Rectal smooth muscle tissue (tissue), 1 donor: ENCODE measurements around the gene SULT1C4.
A peak's percentile ranks its signal among the peaks of the same experiment; 100 is the strongest.
"Not testable (repeated sequence)": the region's sequence is repeated elsewhere in the genome, so short reads cannot be mapped to it uniquely, and the experiment has no call there.

Experiments
- H3K27ac ChIP-seq: one replicate; pipeline ENCODE4 v1.7.0; 2013; ENCODE audit warnings: low read depth, low read length, inconsistent platforms
- H3K27me3 ChIP-seq: one replicate; pipeline ENCODE4 v1.7.0; 2013; ENCODE audit warnings: low read length; ENCODE audit not compliant: control insufficient read depth, insufficient read depth
- H3K36me3 ChIP-seq: one replicate; pipeline ENCODE4 v1.7.0; 2013; ENCODE audit warnings: low read length; ENCODE audit not compliant: control insufficient read depth, insufficient read depth
- H3K4me1 ChIP-seq: one replicate; pipeline ENCODE4 v1.7.0; 2013; ENCODE audit warnings: low read length; ENCODE audit not compliant: control insufficient read depth, insufficient read depth
- H3K4me3 ChIP-seq: one replicate; pipeline ENCODE4 v1.7.0; 2013; ENCODE audit warnings: low read length
- H3K9ac ChIP-seq: one replicate; pipeline ENCODE4 v1.7.0; 2013; ENCODE audit warnings: low read length

The SULT1C4 gene

GRCh38 chr2:108377815-108378630 is at the start of gene SULT1C4:
Gene SULT1C4, plus strand, starts transcription at chr2:108377954. Its CDS starts 384 bp downstream, at chr2:108378338.
- H3K27me3 ChIP-seq = no peaks in the 10 kb centered on the region
- H3K36me3 ChIP-seq = no peaks in the 10 kb centered on the region
- peaks cover 3% of the 10 kb centered on the region for H3K4me1 ChIP-seq
- H3K9ac ChIP-seq = no peak within 1 kb of the TSS
- no peak within 1 kb of the TSS for H3K27ac ChIP-seq
- peak within 1 kb of the TSS; percentile 26 for H3K4me3 ChIP-seq

- Histone ChIP-seq H3K9ac (no peak overlapping the region), H3K27me3 (no peaks in the 10 kb centered on the region), H3K4me3 (no peak overlapping the region), H3K4me1 (no peaks in the 10 kb centered on the region), H3K27ac (no peak overlapping the region), H3K36me3 (no peaks in the 10 kb centered on the region)
These were observed 48.0 kb upstream of the SULT1C4 start for GRCh38 chr2:108329771-108330170.

DNA sequence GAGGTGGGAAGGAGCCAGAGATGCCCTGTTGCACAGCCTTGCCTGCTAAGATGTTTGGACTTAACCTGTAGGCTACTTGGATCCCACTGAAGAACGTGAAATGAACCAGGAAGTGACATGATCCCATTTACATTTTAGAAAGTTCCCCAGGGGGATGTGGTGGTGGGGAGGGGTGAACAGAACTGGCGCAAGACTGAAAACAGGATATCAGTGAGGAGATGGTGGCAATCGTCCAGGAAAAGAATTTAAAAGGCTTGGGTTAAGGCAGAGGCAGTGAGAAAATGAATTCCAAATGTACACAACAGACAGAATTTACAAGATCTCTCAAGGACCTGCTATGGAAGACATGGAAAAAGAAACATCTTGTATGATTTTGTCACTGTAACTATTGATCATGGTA is 46.8 kb upstream of the SULT1C4 start:
- no peaks in the 10 kb centered on the region for H3K27me3 ChIP-seq

DNA sequence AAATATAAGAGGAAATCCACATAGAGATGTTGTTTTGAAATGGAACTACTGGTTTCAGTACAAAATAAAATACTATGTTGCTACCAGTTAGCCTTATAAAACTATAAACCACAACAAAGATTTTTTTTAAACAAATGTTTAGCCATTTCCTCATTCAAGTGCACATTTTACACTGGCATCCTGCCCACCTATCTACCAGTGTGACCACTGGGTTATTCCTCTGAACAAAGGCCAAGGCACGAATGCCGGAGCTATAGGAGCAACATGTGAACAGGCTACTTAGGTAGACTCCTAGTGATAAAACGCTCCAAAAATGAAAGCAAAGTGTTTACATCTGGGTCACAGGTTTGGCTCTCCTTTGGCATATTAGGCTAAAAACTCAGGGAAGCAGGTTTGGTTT is 31.8 kb upstream of the SULT1C4 start:
- H3K27ac ChIP-seq = no peak overlapping the region
- no peak overlapping the region for H3K9ac ChIP-seq
- H3K4me3 ChIP-seq = no peak overlapping the region
- H3K4me1 ChIP-seq = no peaks in the 10 kb centered on the region
- H3K27me3 ChIP-seq = no peaks in the 10 kb centered on the region
- H3K36me3 ChIP-seq = no peaks in the 10 kb centered on the region

More for the DNA sequence above, 46.8 kb upstream of the SULT1C4 start:
- H3K36me3 ChIP-seq = no peaks in the 10 kb centered on the region
- H3K4me3 ChIP-seq = no peak overlapping the region
- H3K9ac ChIP-seq = no peak overlapping the region
- H3K27ac ChIP-seq = no peak overlapping the region
- H3K4me1 ChIP-seq = no peaks in the 10 kb centered on the region

- no peak overlapping the region for H3K4me3 ChIP-seq
- no peak overlapping the region for H3K9ac ChIP-seq
- no peaks in the 10 kb centered on the region for H3K4me1 ChIP-seq
- no peaks in the 10 kb centered on the region for H3K36me3 ChIP-seq
- no peak overlapping the region for H3K27ac ChIP-seq
- no peaks in the 10 kb centered on the region for H3K27me3 ChIP-seq
These were observed 30.9 kb upstream of the SULT1C4 start for GRCh38 chr2:108346827-108347226.

DNA sequence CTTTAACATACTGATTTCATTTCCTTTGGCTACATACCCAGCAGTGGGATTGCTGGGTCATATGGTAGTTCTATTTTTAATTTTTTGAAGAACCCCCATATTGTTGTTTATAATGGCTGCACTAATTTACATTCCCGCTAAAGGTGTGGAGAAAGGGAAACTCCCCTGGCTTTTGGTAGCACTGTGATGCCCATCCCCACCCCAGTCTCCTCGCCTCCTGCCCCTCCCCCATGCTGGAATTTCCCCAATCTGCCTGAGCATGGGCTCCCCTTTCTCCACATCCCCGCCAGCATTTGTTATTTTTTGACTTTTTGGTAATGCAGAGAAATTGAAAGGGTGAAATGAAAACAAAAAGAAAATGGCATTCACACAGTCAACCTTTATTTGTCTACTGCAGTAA is 30.0 kb upstream of the SULT1C4 start:
- Histone ChIP-seq H3K4me1 (no peaks in the 10 kb centered on the region), H3K9ac (no peak overlapping the region), H3K36me3 (no peaks in the 10 kb centered on the region), H3K27ac (no peak overlapping the region), H3K4me3 (no peak overlapping the region), H3K27me3 (no peaks in the 10 kb centered on the region)

GRCh38 chr2:108348816-108349570 is 28.8 kb upstream of the SULT1C4 start:
- no peak overlapping the region for H3K4me3 ChIP-seq
- no peaks in the 10 kb centered on the region for H3K4me1 ChIP-seq
- H3K9ac ChIP-seq = no peak overlapping the region
- no peaks in the 10 kb centered on the region for H3K27me3 ChIP-seq
- no peak overlapping the region for H3K27ac ChIP-seq
- no peaks in the 10 kb centered on the region for H3K36me3 ChIP-seq

DNA sequence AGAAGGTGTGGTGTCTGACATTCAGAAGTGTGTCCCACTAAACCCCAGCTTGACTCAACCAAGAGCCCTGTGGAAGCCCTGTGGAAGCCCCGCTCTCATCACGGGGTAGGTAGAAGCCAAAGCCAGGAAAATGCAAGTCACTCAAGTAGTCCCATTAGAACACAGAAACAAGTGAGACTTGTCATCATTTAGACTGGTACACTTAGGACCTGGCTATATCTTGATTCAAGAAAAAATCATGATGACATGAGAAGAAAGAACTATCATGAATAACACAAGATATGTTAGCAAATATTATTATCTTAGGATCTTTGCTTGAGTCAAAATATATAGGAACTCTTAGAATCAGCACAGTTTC is 28.2 kb upstream of the SULT1C4 start:
- Histone ChIP-seq H3K4me3 (no peak overlapping the region), H3K9ac (no peak overlapping the region), H3K36me3 (no peaks in the 10 kb centered on the region), H3K27ac (no peak overlapping the region), H3K27me3 (no peaks in the 10 kb centered on the region), H3K4me1 (no peaks in the 10 kb centered on the region)

- H3K4me3 ChIP-seq = no peak overlapping the region
- no peaks in the 10 kb centered on the region for H3K4me1 ChIP-seq
- H3K27ac ChIP-seq = no peak overlapping the region
- H3K36me3 ChIP-seq = no peaks in the 10 kb centered on the region
- H3K27me3 ChIP-seq = no peaks in the 10 kb centered on the region
- H3K9ac ChIP-seq = no peak overlapping the region
These were observed 25.9 kb upstream of the SULT1C4 start for GRCh38 chr2:108351889-108352288.

GRCh38 chr2:108354136-108354535 is 23.6 kb upstream of the SULT1C4 start:
- Histone ChIP-seq H3K36me3 (no peaks in the 10 kb centered on the region), H3K4me1 (no peaks in the 10 kb centered on the region), H3K4me3 (no peak overlapping the region), H3K27ac (no peak overlapping the region), H3K27me3 (no peaks in the 10 kb centered on the region), H3K9ac (no peak overlapping the region)

- Histone ChIP-seq H3K4me1 (no peaks in the 10 kb centered on the region), H3K27me3 (no peaks in the 10 kb centered on the region), H3K27ac (no peak overlapping the region), H3K9ac (no peak overlapping the region), H3K36me3 (no peaks in the 10 kb centered on the region), H3K4me3 (no peak overlapping the region)
These were observed 21.6 kb upstream of the SULT1C4 start for GRCh38 chr2:108355906-108356734.

- not testable (repeated sequence) for H3K4me3 ChIP-seq, H3K27me3 ChIP-seq, H3K27ac ChIP-seq, H3K9ac ChIP-seq, H3K4me1 ChIP-seq, H3K36me3 ChIP-seq
These were observed 18.4 kb upstream of the SULT1C4 start for GRCh38 chr2:108359336-108359735.
